Measurements from ENCODE around the gene CD38. TPM values are rescaled to one million over a fixed set of nuclear protein-coding genes. Genes with fewer than 3 reads are reported as not detected.
"Not testable (repeated sequence)": the region's sequence is repeated elsewhere in the genome, so short reads cannot be mapped to it uniquely, and the experiment has no call there.

Gene CD38
- total and polyA plus RNA-seq, 4 donors, result 0.20 to 9.3 (median 4.3) TPM

DNA sequence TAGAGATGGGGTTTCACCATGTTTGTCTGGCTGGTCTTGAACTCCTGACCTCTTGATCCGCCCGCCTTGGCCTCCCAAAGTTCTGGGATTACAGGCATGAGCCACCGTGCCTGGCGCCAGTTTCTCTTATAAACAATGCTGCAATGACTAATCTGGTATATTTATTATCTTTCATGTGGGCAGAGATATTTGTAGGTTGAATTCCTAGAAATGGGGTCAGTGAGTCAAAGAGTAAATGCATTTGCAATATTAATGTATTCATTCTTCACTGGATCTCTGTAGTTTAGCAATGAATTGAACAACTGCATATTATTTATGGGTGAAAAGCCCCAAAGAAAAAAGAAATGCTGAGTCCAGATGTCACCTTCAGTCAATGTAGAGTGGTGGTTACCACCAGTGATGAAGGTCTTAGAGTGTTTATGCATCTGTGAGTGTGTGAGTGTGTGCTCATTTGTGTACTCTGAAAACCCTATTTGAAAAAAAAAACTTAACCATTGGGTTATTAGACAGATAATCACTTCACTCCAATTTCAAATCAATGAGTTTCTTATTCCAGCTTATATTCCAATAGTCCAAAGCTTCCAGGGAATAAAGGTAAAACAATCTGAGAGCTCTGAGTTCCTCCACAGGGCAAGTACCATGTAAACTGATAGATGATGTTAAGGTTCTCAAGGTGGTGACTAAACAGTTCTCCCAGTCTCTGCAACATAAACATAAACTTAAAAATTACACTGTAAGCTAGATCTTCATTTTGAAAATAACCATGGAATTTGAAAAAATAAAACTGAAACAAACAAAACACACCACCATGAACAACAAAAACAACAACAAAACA, 22.6 kb upstream of the CD38 start:
- 72 to 79% methylated on average over 4 of the region's 4 CpGs for WGBS, 2 donors
- Histone ChIP-seq H3K27ac (ENCODE audit: low read depth in 1 of 2, low read length in 2 of 2) (no peak overlapping the region), H3K9me3 (ENCODE audit: control insufficient read depth, low read length) (peaks cover 2% of the 10 kb centered on the region), H3K4me3 (ENCODE audit: low read length in 2 of 2) (no peak overlapping the region), H3K36me3 (ENCODE audit: control insufficient read depth in 1 of 2, insufficient read depth in 2 of 2, low read length in 1 of 2) (no peaks in the 10 kb centered on the region), H3K4me1 (ENCODE audit: control insufficient read depth in 1 of 2, insufficient read depth in 2 of 2, low read length in 2 of 2) (no peaks in the 10 kb centered on the region), H3K27me3 (ENCODE audit: control insufficient read depth in 1 of 2, insufficient read depth in 2 of 2, low read length in 1 of 2) (no peaks in the 10 kb centered on the region)
- ATAC-seq (ENCODE audit: low FRiP score), result no peak
- DNase-seq, result no peak
- intact Hi-C loops (cut with DNase I), result no loop called here

DNA sequence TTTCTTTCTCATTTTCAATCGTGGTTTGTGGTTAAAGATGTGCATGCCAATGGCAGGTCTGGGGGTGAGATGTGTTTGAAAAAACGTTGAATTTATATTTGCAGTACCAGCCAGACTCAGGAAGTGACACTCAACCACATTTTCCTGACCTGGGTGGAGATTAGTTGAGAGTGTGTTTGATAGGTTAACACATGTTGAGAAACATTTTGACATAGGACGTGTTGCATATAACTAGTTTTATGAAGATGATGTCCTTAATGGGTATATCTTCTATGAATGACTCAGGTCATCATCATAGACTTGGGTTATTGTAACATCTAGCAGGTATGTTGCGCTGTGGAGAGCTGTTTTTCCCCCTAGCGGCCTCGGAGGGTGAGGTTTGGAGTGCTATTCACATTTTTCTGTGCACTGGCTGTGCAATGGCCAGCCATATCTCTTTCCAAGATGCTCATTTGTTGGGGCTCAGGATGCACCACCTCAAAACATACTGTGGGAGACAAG, 21.7 kb upstream of the CD38 start:
- no peak overlapping the region for H3K4me3 ChIP-seq (ENCODE audit: low read length in 2 of 2)
- no peak overlapping the region for H3K27ac ChIP-seq (ENCODE audit: low read depth in 1 of 2, low read length in 2 of 2)
- H3K36me3 ChIP-seq (ENCODE audit: control insufficient read depth in 1 of 2, insufficient read depth in 2 of 2, low read length in 1 of 2), result no peaks in the 10 kb centered on the region
- DNase-seq (no peak), ATAC-seq (ENCODE audit: low FRiP score) (no peak)
- no peaks in the 10 kb centered on the region for H3K4me1 ChIP-seq (ENCODE audit: control insufficient read depth in 1 of 2, insufficient read depth in 2 of 2, low read length in 2 of 2)
- intact Hi-C loops (cut with DNase I), result no loop called here
- no peaks in the 10 kb centered on the region for H3K27me3 ChIP-seq (ENCODE audit: control insufficient read depth in 1 of 2, insufficient read depth in 2 of 2, low read length in 1 of 2)
- 68 to 72% methylated on average over 6 of the region's 6 CpGs for WGBS, 2 donors
- peaks cover 2% of the 10 kb centered on the region for H3K9me3 ChIP-seq (ENCODE audit: control insufficient read depth, low read length)

DNA sequence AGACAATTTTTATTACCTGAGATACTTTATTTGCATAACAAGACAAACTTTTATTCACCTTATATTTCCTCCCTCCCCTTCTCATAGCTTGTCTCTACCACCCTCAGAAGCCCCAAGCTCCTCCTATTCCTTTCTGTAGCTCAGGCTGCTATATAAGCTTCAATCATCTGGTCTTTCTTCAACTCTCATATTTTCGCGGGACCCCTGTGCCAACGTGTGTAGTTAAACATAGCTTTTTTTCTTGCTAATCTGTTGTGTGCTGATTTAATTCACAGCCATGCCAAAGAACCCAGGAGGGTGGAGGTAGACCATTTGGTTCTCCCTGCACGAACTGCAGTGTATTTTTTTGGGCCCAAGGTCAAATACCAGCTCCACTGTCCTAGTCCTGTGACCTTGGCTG, 21.1 kb upstream of the CD38 start:
- Histone ChIP-seq H3K9me3 (ENCODE audit: control insufficient read depth, low read length) (peaks cover 2% of the 10 kb centered on the region), H3K4me3 (ENCODE audit: low read length in 2 of 2) (no peak overlapping the region), H3K36me3 (ENCODE audit: control insufficient read depth in 1 of 2, insufficient read depth in 2 of 2, low read length in 1 of 2) (no peaks in the 10 kb centered on the region), H3K4me1 (ENCODE audit: control insufficient read depth in 1 of 2, insufficient read depth in 2 of 2, low read length in 2 of 2) (no peaks in the 10 kb centered on the region), H3K27me3 (ENCODE audit: control insufficient read depth in 1 of 2, insufficient read depth in 2 of 2, low read length in 1 of 2) (no peaks in the 10 kb centered on the region), H3K27ac (ENCODE audit: low read depth in 1 of 2, low read length in 2 of 2) (no peak overlapping the region)
- no peak for DNase-seq
- intact Hi-C loops (cut with DNase I), result no loop called here
- no peak for ATAC-seq (ENCODE audit: low FRiP score)
- 10 to 18% methylated on average over 4 of the region's 4 CpGs for whole genome bisulfite sequencing, 2 donors

DNA sequence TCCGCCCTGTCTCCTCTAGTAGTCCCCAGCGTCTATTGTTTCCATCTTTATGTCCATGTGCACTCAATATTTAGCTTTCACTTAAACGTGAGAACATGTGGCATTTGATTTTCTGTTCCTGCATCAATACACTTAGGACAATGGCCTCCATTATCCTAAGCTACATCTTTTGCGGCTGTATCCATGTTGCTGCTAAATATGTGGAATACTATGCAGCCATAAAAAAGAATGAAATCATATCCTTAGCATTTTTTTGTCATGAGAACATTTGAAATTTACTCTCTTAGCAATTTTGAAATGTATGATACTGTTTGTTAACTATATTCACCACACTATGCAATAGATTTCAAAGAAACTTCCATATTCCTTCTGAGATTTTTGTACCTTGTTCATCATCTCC, 19.8 kb upstream of the CD38 start:
- Histone ChIP-seq H3K27ac (ENCODE audit: low read depth in 1 of 2, low read length in 2 of 2) (no peak overlapping the region), H3K36me3 (ENCODE audit: control insufficient read depth in 1 of 2, insufficient read depth in 2 of 2, low read length in 1 of 2) (no peaks in the 10 kb centered on the region), H3K27me3 (ENCODE audit: control insufficient read depth in 1 of 2, insufficient read depth in 2 of 2, low read length in 1 of 2) (no peaks in the 10 kb centered on the region), H3K4me3 (ENCODE audit: low read length in 2 of 2) (no peak overlapping the region), H3K4me1 (ENCODE audit: control insufficient read depth in 1 of 2, insufficient read depth in 2 of 2, low read length in 2 of 2) (no peaks in the 10 kb centered on the region), H3K9me3 (ENCODE audit: control insufficient read depth, low read length) (peaks cover 2% of the 10 kb centered on the region)
- intact Hi-C loops (cut with DNase I), result no loop called here
- 93 to 94% methylated on average over 4 of the region's 4 CpGs for WGBS, 2 donors
- DNase-seq (no peak), ATAC-seq (ENCODE audit: low FRiP score) (no peak)

DNA sequence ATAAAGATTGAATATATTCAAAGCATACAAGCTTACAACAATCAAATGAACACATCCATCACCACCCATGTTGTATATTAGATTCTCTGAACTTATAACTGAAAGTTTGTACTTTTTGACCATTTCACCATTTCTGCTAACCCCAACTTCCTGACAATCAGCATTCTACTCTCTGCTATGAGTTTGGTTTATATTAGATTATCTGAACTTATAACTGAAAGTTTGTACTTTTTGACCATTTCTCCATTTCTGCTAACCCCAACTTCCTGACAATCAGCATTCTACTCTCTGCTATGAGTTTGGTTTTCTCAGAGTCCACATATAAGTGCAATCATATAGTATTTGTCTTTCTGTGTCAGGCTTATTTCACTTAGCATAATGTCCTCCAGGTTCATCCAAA, 15.7 kb upstream of the CD38 start:
- intact Hi-C loops (cut with DNase I); ATAC-seq (ENCODE audit: low FRiP score); DNase-seq; H3K4me1 ChIP-seq (ENCODE audit: control insufficient read depth in 1 of 2, insufficient read depth in 2 of 2, low read length in 2 of 2); H3K27ac ChIP-seq (ENCODE audit: low read depth in 1 of 2, low read length in 2 of 2); H3K9me3 ChIP-seq (ENCODE audit: control insufficient read depth, low read length); H3K4me3 ChIP-seq (ENCODE audit: low read length in 2 of 2); H3K36me3 ChIP-seq (ENCODE audit: control insufficient read depth in 1 of 2, insufficient read depth in 2 of 2, low read length in 1 of 2); H3K27me3 ChIP-seq (ENCODE audit: control insufficient read depth in 1 of 2, insufficient read depth in 2 of 2, low read length in 1 of 2): not testable (repeated sequence)

DNA sequence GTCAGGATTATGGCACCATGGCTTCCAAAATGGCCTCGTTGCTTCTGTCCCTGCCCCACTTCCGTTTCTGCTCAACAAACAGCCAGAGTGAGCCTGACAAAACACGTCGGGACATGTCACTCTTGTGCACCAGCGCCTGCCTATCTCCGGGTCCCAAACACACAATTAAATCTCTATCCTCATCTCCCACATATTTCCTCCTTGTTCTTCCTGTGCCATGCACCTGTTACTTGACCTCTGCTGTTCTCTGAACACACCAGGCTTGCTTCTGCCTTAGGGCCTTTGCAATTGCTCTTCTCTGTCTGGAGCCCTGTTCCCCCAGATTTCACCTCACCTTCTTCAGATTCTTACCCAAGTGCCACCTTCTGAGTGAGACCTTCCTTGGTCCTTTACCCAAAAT, 12.7 kb upstream of the CD38 start:
- Histone ChIP-seq H3K36me3 (ENCODE audit: control insufficient read depth in 1 of 2, insufficient read depth in 2 of 2, low read length in 1 of 2) (no peaks in the 10 kb centered on the region), H3K27me3 (ENCODE audit: control insufficient read depth in 1 of 2, insufficient read depth in 2 of 2, low read length in 1 of 2) (no peaks in the 10 kb centered on the region), H3K27ac (ENCODE audit: low read depth in 1 of 2, low read length in 2 of 2) (no peak overlapping the region), H3K4me1 (ENCODE audit: control insufficient read depth in 1 of 2, insufficient read depth in 2 of 2, low read length in 2 of 2) (no peaks in the 10 kb centered on the region), H3K9me3 (ENCODE audit: control insufficient read depth, low read length) (no peaks in the 10 kb centered on the region), H3K4me3 (ENCODE audit: low read length in 2 of 2) (no peak overlapping the region)
- WGBS, 2 donors, result 85 to 87% methylated on average over 6 of the region's 6 CpGs
- intact Hi-C loops (cut with DNase I), result no loop called here
- DNase-seq (no peak), ATAC-seq (ENCODE audit: low FRiP score) (no peak)

DNA sequence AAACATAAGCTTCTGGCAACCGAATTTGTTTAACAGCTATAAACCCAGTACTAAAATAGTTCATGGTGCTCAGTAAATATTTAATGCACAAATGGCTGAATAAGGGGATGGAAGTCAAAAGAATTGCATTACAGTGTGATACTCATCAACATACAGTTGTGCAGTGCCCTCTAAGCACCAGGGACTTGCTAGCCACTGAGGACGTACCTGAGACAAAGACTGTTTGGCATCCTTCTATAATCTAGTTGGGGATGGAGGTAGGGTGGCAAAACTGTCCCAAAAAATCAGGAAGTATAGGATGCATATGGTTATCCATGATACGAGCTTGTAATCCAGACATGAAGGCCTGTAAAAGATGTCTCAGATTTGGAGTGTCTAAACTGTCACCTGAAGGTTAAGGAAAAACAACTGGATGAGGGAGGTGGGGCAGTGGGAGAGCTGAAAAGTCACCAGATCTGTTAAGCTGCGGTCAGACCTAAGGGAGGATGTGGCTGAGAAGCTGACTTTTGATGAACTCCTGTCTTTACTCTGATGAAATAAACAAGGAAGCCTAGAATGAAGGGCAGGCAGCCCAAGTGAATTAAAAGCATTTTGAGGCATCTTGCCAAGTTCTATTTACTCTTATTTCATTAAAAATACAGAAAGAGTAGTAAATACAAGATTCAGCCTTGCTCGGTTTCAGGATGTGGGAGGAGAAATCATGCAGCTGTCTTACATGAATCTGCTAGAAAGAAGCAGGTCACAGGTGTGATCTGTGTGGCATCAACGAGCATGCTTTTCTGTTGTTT, 12.0 kb upstream of the CD38 start:
- no peak overlapping the region for H3K4me3 ChIP-seq (ENCODE audit: low read length in 2 of 2)
- no peaks in the 10 kb centered on the region for H3K36me3 ChIP-seq (ENCODE audit: control insufficient read depth in 1 of 2, insufficient read depth in 2 of 2, low read length in 1 of 2)
- no peak overlapping the region for H3K27ac ChIP-seq (ENCODE audit: low read depth in 1 of 2, low read length in 2 of 2)
- H3K9me3 ChIP-seq (ENCODE audit: control insufficient read depth, low read length), result no peaks in the 10 kb centered on the region
- intact Hi-C loops (cut with DNase I), result no loop called here
- 68 to 79% methylated on average over 6 of the region's 6 CpGs for WGBS, 2 donors
- no peak for ATAC-seq (ENCODE audit: low FRiP score)
- DNase-seq, result no peak
- no peaks in the 10 kb centered on the region for H3K27me3 ChIP-seq (ENCODE audit: control insufficient read depth in 1 of 2, insufficient read depth in 2 of 2, low read length in 1 of 2)
- no peaks in the 10 kb centered on the region for H3K4me1 ChIP-seq (ENCODE audit: control insufficient read depth in 1 of 2, insufficient read depth in 2 of 2, low read length in 2 of 2)

DNA sequence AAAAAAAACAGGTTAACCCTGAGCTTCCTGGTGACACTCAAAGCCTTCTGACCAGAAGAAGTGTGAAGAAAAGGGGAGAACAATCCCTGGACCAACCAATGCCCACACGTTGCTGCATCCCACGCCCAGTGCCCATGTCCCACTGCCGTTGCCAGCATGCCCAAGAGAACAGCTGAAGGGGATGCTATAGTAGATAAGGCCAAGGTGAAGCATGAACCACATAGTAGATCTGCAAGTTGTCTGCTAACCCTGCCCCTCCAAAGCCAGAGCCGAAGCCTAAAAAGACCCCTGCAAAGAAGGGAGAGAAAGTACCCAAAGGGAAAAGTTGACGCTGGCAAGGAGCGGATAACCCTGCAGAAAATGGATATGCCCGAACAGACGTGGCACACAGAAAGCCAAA, 11.3 kb upstream of the CD38 start:
- ATAC-seq (ENCODE audit: low FRiP score), result no peak
- intact Hi-C loops (cut with DNase I), result no loop called here
- WGBS, 2 donors, result 85 to 89% methylated on average over 8 of the region's 8 CpGs
- no peaks in the 10 kb centered on the region for H3K27me3 ChIP-seq (ENCODE audit: control insufficient read depth in 1 of 2, insufficient read depth in 2 of 2, low read length in 1 of 2)
- no peaks in the 10 kb centered on the region for H3K4me1 ChIP-seq (ENCODE audit: control insufficient read depth in 1 of 2, insufficient read depth in 2 of 2, low read length in 2 of 2)
- H3K36me3 ChIP-seq (ENCODE audit: control insufficient read depth in 1 of 2, insufficient read depth in 2 of 2, low read length in 1 of 2), result no peaks in the 10 kb centered on the region
- no peak overlapping the region for H3K4me3 ChIP-seq (ENCODE audit: low read length in 2 of 2)
- H3K9me3 ChIP-seq (ENCODE audit: control insufficient read depth, low read length), result no peaks in the 10 kb centered on the region
- no peak for DNase-seq
- H3K27ac ChIP-seq (ENCODE audit: low read depth in 1 of 2, low read length in 2 of 2), result no peak overlapping the region

DNA sequence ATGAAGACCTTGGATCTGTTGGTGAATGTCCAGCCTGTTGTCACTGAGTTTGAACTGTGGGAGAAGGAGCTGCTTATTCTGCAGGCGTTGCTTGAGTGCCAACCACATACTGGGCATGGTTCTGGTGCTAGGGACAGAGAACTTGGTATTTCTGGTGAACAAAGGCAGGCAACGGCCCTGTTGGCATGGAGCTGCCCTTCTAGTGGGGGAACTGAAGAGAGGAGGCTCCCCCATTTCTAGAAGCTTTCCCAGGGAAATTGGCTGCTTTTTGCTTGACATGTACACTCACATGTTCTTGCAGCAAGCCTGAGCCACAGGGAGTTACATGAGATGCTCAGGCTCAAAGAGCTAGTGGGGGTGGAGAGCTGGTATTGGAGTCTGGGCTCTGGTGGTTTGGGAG, 8.9 kb upstream of the CD38 start:
- 45 to 66% methylated on average over 2 of the region's 2 CpGs for WGBS, 2 donors
- no peak for ATAC-seq (ENCODE audit: low FRiP score)
- no peaks in the 10 kb centered on the region for H3K9me3 ChIP-seq (ENCODE audit: control insufficient read depth, low read length)

More for the DNA sequence above, 8.9 kb upstream of the CD38 start:
- no peaks in the 10 kb centered on the region for H3K27me3 ChIP-seq (ENCODE audit: control insufficient read depth in 1 of 2, insufficient read depth in 2 of 2, low read length in 1 of 2)
- no peak overlapping the region for H3K27ac ChIP-seq (ENCODE audit: low read depth in 1 of 2, low read length in 2 of 2)
- H3K4me3 ChIP-seq (ENCODE audit: low read length in 2 of 2), result no peak overlapping the region
- H3K4me1 ChIP-seq (ENCODE audit: control insufficient read depth in 1 of 2, insufficient read depth in 2 of 2, low read length in 2 of 2), result no peaks in the 10 kb centered on the region
- no peak for DNase-seq
- H3K36me3 ChIP-seq (ENCODE audit: control insufficient read depth in 1 of 2, insufficient read depth in 2 of 2, low read length in 1 of 2), result no peaks in the 10 kb centered on the region
- intact Hi-C loops (cut with DNase I), result no loop called here
